Testis (tissue), 2 donors: ENCODE results near the gene ACO2.

Experiments
- POLR2A ChIP-seq: fragments of 450-650 bp; IDR thresholded peaks from one replicate; pipeline ENCODE4 v1.6.1; 2017; ENCODE audit warnings: antibody characterized with exemption, mild to moderate bottlenecking, moderate library complexity
- TF ChIP-seq, protein P1 (sequence below), 3 experiments: fragments of 450-650 bp in 2 of 3; fragments of 200-600 bp in 1 of 3; sonication (generic) in 1 of 3; IDR thresholded peaks; one replicate each; pipeline ENCODE4 v1.5.1; 2016 to 2019; ENCODE audit warnings: antibody characterized with exemption in 3 of 3, mild to moderate bottlenecking in 2 of 3, moderate library complexity in 1 of 3

GRCh38 chr22:41543854-41544670 lies 75.1 kb downstream of the ACO2 start, which contains the start of gene POLR3H:
- TF ChIP-seq, protein P1, sequence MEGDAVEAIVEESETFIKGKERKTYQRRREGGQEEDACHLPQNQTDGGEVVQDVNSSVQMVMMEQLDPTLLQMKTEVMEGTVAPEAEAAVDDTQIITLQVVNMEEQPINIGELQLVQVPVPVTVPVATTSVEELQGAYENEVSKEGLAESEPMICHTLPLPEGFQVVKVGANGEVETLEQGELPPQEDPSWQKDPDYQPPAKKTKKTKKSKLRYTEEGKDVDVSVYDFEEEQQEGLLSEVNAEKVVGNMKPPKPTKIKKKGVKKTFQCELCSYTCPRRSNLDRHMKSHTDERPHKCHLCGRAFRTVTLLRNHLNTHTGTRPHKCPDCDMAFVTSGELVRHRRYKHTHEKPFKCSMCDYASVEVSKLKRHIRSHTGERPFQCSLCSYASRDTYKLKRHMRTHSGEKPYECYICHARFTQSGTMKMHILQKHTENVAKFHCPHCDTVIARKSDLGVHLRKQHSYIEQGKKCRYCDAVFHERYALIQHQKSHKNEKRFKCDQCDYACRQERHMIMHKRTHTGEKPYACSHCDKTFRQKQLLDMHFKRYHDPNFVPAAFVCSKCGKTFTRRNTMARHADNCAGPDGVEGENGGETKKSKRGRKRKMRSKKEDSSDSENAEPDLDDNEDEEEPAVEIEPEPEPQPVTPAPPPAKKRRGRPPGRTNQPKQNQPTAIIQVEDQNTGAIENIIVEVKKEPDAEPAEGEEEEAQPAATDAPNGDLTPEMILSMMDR (IDR thresholded peaks at IDR 0.05): peak; percentile 37 to 61 (median 58)
- no peak for TF ChIP-seq POLR2A
